ENCODE data around the gene GTF3A.

DNA sequence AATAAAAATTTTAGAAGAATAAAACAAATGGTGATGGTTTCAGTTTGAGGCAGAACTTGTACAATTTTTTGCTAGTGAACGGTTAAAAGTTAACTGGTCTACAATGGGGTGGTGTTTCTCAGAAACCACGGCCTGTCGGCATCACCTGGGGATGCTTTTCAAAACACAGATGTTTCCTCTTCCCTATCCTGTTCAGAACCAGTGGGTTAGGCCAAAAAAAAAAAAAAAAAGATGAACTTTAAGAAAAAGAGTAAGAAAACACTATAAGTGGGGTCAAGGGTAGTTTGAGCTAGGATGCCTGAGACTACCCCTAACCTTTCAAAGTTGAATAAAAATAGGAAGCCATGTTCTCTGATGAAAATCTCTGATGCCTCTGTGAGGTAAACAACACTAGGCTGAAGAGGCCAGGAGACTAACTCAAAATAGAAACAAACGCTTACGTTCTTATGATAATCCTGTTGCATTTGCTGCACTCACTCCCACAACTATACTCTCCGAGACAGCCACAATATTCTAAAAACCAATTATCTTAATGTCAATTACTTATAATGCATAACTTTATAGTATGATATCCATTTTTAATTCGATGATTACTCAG is 22.7 kb downstream of the GTF3A start:
- TF ChIP-seq, protein P1, sequence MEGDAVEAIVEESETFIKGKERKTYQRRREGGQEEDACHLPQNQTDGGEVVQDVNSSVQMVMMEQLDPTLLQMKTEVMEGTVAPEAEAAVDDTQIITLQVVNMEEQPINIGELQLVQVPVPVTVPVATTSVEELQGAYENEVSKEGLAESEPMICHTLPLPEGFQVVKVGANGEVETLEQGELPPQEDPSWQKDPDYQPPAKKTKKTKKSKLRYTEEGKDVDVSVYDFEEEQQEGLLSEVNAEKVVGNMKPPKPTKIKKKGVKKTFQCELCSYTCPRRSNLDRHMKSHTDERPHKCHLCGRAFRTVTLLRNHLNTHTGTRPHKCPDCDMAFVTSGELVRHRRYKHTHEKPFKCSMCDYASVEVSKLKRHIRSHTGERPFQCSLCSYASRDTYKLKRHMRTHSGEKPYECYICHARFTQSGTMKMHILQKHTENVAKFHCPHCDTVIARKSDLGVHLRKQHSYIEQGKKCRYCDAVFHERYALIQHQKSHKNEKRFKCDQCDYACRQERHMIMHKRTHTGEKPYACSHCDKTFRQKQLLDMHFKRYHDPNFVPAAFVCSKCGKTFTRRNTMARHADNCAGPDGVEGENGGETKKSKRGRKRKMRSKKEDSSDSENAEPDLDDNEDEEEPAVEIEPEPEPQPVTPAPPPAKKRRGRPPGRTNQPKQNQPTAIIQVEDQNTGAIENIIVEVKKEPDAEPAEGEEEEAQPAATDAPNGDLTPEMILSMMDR (conservative IDR thresholded peaks at IDR 0.05; ENCODE audit: low read depth, low read length) = no peak
- TF ChIP-seq CEBPB (IDR thresholded peaks at IDR 0.05; ENCODE audit: low read depth, low read length) (no peak), SMC3 (IDR thresholded peaks at IDR 0.05; ENCODE audit: low read depth, low read length) (no peak), MAZ (IDR thresholded peaks at IDR 0.05; ENCODE audit: borderline replicate concordance, low read depth, low read length) (no peak), RAD21 (IDR thresholded peaks at IDR 0.05; ENCODE audit: low read length) (no peak), BHLHE40 (IDR thresholded peaks at IDR 0.05; ENCODE audit: low read depth, low read length) (no peak), POLR2A (IDR thresholded peaks at IDR 0.05; ENCODE audit: low read depth, low read length) (no peak), RFX5 (IDR thresholded peaks at IDR 0.05; ENCODE audit: low read depth, low read length) (no peak), FOS (IDR thresholded peaks at IDR 0.05; ENCODE audit: low read depth, low read length) (no peak), CHD1 (IDR thresholded peaks at IDR 0.05; ENCODE audit: low read depth, low read length) (no peak), NFE2L2 (IDR thresholded peaks at IDR 0.05; ENCODE audit: low read depth, low read length) (no peak), RCOR1 (IDR thresholded peaks at IDR 0.05; ENCODE audit: insufficient replicate concordance, low read length) (no peak)
- TF ChIP-seq, protein P2, sequence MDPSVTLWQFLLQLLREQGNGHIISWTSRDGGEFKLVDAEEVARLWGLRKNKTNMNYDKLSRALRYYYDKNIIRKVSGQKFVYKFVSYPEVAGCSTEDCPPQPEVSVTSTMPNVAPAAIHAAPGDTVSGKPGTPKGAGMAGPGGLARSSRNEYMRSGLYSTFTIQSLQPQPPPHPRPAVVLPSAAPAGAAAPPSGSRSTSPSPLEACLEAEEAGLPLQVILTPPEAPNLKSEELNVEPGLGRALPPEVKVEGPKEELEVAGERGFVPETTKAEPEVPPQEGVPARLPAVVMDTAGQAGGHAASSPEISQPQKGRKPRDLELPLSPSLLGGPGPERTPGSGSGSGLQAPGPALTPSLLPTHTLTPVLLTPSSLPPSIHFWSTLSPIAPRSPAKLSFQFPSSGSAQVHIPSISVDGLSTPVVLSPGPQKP (IDR thresholded peaks at IDR 0.05; ENCODE audit: borderline replicate concordance, low read depth, low read length) = no peak

All from IMR-90 (cell line).